HEK293T (cell line): ENCODE measurements around the gene CYP27B1.

Experiments
- ELF4 ChIP-seq: fragments of 450-650 bp; IDR thresholded peaks from 2 replicates; pipeline ENCODE4 v1.6.1; 2017; ENCODE audit warnings: antibody characterized with exemption
- LEF1 ChIP-seq: fragments of 450-650 bp; IDR thresholded peaks from 2 replicates; pipeline ENCODE4 v1.6.1; 2017; ENCODE audit warnings: mild to moderate bottlenecking, borderline replicate concordance
- NFRKB ChIP-seq: fragments of 450-650 bp; IDR thresholded peaks from 2 replicates; pipeline ENCODE4 v1.6.1; 2016; ENCODE audit warnings: mild to moderate bottlenecking, moderate library complexity

DNA sequence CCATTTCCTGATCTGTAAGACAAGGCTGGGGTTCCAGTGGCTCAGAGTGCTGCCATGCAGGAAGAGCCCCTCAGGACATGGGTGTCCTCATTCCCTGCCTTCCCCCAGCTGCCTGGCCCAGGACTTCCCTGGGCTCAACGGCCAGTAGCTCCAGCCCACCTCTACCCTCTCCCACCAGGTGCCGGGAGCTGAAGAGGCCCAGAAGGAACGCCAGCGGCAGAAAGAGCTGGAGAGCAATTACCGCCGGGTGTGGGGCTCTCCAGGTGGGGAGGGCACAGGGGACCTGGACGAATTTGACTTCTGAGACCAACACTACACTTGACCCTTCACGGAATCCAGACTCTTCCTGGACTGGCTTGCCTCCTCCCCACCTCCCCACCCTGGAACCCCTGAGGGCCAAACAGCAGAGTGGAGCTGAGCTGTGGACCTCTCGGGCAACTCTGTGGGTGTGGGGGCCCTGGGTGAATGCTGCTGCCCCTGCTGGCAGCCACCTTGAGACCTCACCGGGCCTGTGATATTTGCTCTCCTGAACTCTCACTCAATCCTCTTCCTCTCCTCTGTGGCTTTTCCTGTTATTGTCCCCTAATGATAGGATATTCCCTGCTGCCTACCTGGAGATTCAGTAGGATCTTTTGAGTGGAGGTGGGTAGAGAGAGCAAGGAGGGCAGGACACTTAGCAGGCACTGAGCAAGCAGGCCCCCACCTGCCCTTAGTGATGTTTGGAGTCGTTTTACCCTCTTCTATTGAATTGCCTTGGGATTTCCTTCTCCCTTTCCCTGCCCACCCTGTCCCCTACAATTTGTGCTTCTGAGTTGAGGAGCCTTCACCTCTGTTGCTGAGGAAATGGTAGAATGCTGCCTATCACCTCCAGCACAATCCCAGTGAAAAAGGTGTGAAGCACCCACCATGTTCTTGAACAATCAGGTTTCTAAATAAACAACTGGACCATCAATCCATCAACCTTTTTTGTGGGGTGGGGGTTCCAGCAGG, 46.0 kb downstream of the CYP27B1 start:
- TF ChIP-seq ELF4 (no peak), LEF1 (no peak), NFRKB (no peak)
